Uterus (tissue), 2 donors: ENCODE data around the gene CD4.

Source experiments
- POLR2A ChIP-seq, 2 donors: fragments of 450-650 bp; IDR thresholded peaks; one replicate each; pipeline ENCODE4 v1.6.1; 2016; ENCODE audit warnings: antibody characterized with exemption in 2 of 2, mild to moderate bottlenecking in 1 of 2, moderate library complexity in 1 of 2
- TF ChIP-seq, protein P1 (sequence below), 4 experiments: fragments of 200-600 bp in 2 of 4; fragments of 450-650 bp in 2 of 4; sonication (generic) in 2 of 4; IDR thresholded peaks; one replicate each; pipeline ENCODE4 v1.5.1; 2016 to 2019; ENCODE audit warnings: antibody characterized with exemption in 4 of 4, mild to moderate bottlenecking in 2 of 4, moderate library complexity in 1 of 4

DNA sequence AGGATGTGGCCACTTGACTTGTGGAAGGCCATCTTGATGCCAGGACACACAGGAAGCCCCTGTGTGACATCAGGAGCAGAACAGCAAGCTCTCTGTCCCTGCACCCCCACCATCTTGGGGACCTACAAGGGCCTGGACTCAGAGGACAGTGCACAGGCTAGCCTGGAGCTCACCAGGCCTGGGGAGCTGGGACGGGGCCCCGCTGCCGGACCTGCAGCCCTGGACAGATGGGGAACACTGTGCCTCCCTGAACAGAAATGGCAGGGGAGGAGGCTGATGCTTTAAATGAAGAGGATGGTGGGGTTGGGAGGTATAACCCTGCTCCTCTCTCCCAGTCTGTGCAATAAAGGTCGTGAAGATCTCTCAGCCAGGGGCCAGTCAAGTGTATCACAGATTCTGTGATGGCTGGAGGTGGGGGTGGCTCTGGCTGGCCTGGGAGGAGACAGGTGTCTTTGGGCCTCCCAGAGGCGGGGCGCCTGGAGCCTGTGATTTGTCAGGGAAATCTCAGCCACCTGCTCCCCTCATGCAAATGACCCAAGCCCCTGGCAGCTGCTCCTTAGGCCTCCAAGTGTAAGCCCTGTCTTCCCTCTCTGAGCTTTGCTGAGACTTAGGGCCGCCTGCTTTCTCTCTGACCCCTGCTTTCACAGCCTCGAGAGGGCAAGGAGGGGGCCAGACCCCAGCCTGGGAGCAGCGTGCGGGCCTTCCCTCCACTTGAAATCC is 50.3 kb downstream of the CD4 start:
- TF ChIP-seq, protein P1, sequence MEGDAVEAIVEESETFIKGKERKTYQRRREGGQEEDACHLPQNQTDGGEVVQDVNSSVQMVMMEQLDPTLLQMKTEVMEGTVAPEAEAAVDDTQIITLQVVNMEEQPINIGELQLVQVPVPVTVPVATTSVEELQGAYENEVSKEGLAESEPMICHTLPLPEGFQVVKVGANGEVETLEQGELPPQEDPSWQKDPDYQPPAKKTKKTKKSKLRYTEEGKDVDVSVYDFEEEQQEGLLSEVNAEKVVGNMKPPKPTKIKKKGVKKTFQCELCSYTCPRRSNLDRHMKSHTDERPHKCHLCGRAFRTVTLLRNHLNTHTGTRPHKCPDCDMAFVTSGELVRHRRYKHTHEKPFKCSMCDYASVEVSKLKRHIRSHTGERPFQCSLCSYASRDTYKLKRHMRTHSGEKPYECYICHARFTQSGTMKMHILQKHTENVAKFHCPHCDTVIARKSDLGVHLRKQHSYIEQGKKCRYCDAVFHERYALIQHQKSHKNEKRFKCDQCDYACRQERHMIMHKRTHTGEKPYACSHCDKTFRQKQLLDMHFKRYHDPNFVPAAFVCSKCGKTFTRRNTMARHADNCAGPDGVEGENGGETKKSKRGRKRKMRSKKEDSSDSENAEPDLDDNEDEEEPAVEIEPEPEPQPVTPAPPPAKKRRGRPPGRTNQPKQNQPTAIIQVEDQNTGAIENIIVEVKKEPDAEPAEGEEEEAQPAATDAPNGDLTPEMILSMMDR (IDR thresholded peaks at IDR 0.05) = no peak
- no peak for TF ChIP-seq POLR2A (IDR thresholded peaks at IDR 0.05)
